C4-2B (cell line): ENCODE results near the gene KDM1A.

Experiments used
- CTCF ChIP-seq: fragments of 450-650 bp; conservative IDR thresholded peaks from 2 replicates; pipeline ENCODE4 v1.5.1; 2017; ENCODE audit warnings: mild to moderate bottlenecking
- ZFX ChIP-seq: fragments of 450-650 bp; IDR thresholded peaks from 2 replicates; pipeline ENCODE4 v1.6.1; 2017

DNA sequence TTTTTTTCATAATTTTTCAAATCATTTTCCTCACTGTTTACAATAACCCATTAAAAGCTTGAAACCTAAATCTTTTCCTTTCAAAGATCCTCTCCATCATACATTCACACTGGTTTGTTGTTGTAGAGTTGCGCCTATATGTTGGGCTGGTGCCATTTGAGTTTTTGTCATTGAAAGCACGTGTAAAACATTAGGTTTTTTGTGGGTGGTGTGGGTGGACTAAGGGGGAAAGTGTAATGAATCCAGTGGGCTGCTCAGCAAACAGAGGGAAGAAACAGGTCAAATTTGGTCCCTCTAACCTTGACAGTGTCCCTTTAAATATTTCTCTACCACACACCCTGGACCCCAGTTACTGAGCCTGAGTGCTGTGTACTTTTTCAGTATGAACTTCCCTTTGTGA is 46.8 kb downstream of the KDM1A start:
- TF ChIP-seq CTCF (no peak), ZFX (no peak)
